IPS-NIHi7 (cell line): ENCODE data around the gene WWP2.
"Not testable (repeated sequence)": the region's sequence is repeated elsewhere in the genome, so short reads cannot be mapped to it uniquely, and the experiment has no call there.

ENCODE experiments used
- DNase-seq: peaks from one replicate; pipeline ENCODE4 v3.0.0; 2012; ENCODE audit warnings: mixed read lengths; ENCODE audit errors: extremely low spot score

The WWP2 gene

DNA sequence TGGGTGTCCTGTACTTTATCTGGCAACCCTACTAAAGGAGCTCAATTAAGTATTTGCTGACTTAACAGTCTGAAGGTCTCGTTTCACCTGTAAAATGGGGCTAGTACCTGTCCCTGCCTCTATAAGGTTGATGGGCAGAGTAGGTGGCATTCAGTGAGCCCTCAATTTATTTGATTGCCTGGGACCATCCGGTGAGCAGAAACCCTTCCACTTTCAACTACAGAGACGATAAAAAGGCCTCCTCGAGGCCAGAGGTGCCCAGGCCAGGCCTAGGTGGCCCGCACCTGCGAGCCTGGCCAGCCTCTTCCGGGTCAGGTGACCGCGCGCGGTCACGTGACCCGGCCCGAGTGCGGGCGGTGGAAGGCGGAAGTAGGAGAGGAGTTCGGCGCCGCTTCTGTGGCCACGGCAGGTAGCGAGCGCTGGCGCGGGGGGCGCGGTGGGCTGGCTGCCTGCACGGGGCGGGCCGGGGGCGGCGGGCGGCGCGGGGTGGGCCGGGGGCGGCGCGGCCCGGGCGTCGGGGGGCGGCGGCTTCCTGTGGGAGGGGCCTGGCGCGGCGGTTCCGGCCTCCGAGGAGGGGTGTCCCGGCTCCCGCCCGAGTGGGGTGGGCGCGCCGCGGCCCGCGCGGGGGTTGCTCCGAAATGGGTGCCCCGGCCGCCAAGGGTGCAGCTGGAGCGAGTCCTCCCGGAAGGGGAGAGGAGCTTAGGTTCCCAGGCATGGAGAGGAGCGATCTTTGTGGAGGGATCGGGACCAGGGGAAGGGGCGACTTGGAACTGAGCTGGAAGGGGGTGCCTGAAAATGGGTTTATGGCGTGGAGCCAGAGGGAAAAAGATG, at the start of gene WWP2:
WWP2 (plus strand) TSS at position 350 of the 831 bp plus-strand sequence. CDS start 24,679 bp downstream, outside the sequence.
- peak; percentile 92 for DNase-seq

DNA sequence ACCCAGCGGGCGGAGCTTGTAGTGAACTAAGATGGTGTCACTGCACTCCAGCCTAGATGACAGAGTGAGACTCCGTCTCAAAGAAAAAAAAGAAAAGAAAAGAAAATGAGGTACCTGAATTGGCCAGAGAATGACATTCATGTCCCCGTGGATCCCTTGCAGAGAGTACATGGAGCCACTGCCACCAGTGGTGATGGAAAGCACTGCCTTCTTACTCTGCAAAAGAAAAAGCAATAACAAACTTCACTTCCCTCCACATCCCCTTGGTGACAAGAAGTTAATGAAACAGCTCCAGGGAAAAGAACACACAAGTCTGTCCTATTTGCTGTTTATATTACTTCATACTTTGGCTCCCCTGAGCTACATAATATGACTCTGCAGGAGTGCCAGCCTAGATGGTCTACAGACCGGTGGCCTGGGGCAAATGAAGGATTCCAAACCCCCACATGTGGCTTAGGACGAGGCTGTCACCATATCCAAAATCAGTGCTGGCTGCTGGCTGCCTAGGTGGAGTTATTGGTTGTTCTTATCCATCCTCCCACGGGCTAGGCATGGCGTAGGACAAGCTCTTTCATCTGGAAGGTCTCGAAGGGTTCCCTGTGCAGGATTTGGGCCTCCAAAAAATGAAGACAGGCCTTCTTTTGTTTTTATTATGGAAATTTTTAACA, 49.1 kb upstream of the WWP2 start:
- DNase-seq = no peak

DNA sequence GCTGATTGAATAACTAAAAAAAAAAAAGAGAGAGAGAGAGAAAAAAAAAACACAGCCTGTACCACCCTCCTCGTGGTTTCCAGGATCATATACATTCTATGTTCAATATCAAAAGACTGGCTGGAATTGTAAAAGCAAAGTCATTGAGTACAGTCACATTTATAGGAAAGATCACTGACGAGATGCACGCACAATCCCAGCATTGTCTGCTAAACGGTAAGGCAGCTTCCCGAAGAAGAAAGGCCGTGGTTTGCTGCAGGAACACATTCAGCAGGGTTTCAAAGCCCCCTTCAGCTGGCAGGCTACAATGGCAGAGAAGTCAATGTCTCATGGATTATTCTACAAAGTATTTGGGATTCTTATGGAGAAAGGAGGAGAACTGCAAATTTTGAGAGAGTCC, 45.1 kb upstream of the WWP2 start:
- no peak for DNase-seq

DNA sequence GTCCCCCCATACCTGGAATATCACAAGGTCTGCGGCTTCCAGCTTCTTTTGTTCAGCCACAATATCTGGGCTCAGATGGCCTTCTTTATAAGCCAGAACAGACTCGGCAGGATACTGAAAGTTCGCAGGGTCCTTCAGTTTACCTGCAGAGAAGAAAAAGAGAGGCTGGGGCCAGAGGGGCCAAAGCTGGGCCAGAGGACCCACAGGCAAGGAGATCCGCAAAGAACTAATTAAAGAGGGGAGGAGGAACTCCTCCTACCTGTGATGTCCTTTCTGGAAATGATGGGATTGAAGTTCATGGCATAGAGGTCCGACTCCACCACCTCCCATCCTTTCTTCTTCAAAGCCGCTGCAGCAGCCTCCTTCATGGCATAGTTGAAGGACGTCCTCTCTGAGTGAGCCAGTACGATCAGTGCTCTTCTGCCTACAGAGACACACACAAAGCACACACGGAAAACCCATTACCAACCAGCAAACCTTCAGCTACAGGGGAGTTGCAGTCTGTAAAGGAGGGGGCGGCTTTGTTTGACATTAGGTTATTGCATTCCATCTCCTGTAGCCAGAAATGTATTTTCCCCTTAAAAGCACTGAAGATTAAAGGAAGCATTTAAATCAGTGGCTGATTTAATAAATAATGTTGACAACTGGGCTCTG, 43.9 kb upstream of the WWP2 start:
- DNase-seq = no peak

DNA sequence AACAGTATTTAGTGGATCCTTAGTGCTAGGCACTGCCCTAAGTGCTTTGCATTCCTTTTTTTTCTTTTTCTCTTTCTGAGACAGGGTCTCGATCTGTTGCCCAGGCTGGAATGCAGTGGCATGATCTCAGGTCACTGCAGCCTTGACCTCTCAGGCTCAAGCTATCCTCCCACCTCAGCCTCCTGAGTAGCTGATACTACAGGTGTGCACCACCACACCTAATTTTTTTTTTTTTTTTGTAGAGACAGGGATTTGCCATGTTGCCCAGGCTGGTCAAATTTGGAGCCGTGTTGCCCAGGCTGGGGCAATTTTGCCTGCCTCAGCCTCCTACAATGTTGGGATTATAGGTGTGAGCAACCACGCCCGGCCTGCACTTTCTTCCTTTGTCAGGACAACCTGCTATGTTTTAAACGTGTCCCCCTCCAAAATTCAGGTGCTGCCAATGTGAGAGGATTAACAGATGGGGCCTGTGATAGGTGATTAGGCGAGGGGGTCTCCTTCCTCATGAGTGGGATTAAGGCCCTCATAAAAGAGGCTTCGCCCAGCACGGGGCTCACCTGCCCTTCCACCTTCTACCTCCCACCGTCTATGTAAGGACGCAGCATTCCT, 41.2 kb upstream of the WWP2 start:
- DNase-seq = no peak

DNA sequence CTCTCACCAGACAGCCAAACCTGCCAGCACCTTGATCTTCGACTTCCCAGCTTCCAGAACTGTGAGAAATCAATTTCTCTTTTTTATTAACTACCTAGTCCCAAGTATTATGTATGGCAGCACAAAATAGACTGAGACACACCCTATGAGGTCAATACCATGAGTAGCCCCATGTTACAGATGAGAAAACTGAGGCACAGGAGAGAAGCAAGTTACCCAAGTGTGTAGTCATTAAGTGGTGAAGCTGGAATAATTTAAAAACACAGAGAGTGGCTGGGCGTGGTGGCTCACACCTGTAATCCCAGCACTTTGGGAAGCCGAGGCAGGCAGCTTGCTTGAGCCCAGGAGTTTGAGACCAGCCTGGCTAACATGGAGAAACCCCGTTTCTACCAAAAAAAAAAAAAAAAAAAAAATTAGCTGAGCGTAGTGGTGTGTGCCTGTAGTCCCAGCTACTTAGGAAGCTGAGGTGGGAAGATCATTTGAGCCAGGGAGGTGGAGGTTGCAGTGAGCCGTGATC, 40.6 kb upstream of the WWP2 start:
- no peak for DNase-seq

DNA sequence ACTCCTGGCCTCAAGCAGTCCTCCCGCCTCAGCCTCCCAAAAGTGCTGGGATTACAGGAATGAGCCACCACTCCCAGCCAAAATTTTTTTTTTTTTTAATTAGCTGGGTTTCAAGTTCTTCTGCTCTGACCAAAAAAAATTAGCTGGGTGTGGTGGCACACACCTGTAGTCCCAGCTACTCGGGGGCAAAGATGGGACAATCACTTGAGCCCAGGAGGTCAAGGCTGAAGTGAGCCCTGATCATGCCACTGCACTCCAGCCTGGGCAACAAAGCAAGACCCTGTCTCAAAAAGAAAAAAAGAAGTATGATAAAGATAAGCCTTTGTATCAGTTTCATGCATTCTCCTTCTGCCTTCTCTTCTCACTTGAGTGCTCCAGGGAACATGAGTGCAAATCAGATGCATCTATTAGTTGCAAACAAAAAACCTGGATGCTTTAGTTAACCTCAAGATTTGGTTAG, 37.7 kb upstream of the WWP2 start:
- DNase-seq = no peak

DNA sequence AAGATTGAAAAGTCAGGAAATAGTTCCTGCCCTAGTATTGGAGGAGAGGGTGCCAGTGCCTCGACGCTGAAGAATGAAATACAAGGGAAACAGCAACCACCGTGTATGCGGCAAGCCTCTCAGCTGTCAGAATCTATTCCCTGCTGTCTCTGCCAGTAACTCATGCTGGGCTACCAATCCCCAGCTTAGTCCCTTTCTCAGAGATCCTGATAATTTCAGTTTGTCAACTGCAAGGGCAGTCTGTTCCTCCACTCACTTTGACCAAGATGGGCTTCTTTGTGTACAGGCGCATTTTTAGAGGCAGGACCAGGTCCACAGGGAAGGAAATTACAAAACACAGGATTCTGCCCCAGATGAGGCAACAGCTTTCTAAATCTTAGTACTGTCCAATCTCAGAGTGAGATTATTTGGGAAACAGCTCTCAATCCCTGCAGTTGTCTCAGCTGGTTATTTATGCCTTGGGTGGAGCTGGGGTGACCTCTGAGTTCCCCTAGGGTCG, 37.1 kb upstream of the WWP2 start:
- DNase-seq = no peak

DNA sequence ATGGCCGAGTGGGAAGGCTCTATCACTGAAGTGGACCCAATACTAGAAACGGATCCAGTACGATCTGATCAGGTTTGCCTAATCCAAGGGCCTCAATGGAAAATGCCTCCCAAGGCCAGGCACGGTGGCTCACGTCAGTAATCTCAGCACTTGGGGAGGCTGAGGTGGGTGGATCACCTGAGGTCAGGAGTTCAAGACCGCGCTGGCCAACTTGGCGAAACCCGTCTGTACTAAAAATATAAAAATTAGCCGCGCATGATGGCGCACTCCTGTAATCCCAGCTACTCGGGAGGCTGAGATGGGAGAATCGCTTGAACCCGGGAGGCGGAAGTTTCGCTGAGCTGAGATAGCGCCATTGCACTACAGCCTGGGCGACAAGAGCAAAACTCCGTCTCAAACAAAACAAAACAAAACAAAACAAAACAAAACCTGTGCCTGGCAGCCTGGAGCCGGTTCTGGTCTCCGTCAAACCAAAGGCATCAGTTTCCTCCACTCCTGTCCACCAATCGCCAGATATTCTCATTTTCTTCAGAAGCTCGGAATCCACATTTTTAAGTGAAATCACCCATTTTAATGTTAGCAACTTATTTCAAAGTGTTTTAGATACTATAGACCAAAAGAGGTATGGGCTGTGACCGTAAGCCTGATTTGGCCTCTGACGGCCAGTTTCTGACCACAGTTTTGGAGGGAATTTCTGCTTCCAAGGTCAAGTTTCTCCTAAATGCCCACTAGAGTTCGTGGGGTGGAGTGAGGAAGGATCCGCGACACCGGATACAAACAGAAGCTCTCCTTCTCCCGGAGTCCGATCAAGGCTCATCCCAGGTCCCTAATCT, 36.4 kb upstream of the WWP2 start:
- DNase-seq = no peak

DNA sequence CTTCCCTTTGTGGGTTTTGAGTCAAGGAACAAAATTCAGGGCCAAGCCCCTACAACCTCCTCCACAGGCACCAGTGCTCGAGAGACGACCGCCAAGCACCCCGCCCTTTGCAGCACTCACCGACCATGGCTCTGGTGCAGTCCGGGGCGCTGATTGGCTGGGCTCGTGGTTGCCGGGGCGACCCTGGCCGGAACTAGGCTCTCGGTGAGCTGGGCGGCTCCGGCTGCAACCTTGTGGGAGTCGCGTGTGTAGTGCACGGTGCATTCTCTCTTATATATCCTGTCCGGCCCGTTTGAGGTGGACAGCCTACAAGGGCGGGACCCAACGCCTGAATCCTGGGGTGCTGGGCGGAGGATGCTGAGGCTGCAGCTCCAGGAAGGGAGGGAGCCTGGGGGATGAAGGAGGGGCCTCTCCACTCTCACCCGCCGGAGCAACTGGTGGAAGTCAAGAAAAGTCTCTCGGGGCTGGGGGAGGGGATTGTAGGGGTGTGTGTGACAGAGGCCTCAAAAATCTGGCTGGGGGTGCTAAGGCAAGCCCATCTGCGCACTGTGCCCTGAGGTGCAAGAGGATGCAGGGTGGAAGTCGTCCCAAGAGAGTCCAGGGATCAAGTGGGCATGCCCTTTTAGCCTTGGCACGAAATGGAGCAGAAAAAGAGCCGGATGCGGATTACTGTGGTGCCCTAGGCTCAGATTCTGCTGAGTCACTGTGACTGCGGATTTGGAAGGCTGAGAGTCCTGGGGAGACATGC, 35.6 kb upstream of the WWP2 start, which contains the start of gene NQO1:
NQO1 (minus strand) TSS at position 248 of the 748 bp plus-strand sequence; CDS start at position 127, 121 bp downstream.
- peak; percentile 98 for DNase-seq

DNA sequence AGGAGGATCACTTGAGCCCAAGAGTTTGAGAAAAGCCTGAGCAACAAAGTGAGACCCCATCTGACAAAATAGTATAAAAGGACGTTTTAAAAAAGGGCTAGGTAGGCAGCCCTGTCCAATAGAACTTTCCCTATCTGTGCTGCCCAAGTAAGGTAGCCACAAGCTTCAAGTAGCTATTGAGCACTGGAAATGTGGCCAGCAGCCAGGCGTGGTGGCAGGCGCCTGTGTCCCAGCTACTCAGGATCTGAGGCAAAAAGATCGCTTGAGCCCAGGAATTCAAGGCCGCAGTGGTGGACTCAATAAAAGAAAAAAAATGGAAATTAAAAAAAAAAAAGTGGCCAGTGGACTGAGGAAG, 34.2 kb upstream of the WWP2 start:
- DNase-seq = no peak

DNA sequence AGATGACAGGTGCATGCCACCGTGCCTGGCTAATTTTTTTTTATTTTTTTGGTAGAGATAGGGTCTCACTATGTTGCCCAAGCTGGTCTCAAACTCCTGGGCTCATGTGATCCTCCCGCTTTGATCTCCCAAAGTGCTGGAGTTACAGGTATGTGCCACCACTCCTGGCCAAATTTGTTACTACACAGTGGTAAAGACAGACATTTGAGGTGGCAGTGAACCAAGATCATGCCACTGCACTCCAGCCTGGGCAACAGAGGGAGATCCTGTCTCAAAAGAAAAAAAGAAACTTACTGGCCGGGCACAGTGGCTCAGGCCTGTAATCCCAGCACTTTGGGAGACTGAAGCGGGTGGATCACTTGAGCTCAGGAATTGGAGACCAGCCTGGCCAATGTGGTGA, 33.1 kb upstream of the WWP2 start:
- not testable (repeated sequence) for DNase-seq

DNA sequence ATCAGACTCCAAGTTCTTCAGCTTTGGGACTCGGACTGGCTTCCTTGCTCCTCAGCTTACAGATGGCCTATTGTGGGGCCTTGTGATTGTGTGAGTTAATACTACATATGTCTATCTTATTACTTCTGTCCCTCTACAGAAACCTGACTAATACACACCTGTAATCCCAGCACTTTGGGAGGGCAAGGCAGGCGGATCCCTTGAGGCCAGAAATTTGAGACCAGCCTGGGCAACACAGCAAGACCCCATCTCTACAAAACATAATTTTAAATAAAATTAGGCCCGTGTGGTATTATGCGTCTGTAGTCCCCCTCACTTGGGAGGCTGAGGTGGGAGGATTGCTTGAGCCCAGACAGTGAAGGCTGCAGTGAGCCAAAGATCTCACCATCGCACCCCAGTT, 30.9 kb upstream of the WWP2 start:
- DNase-seq = not testable (repeated sequence)

DNA sequence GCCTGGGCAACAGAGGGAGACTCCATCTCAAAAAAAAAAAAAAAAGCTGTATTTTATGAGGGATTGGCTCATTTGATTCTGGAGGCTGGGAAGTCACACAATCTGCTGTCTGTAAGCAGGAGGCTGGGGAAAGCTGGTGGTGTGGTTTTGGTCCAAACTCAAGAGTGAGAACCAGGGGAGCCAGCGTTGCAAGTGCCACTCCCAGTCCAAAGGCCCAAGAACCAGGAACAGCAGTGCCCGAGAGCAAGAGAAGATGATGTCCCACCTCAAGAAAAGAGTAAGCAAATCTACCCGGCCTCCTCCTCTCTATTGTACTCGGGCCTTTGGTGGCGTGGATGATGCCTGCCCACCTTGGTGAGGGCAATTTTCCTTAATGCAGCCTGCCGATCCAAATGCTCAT, 30.0 kb upstream of the WWP2 start:
- DNase-seq = no peak

DNA sequence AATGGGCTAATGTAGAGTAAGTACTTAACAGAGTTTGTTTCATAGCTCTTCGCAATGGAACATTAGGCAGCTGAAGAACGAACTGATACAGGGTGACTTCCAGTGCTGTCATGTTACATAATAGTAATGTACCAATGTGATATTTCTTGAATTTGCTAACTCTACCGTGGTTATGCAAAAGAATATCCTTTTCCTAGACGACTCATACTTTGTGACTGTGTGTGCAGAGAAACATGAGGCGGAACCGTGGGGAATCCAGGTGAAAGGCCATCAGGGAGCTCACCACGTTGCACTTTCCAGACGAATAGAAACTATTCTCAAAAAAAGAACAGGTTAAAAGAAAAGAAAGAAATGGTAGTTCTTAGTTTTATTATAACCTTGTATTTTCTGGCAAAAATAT, 20.6 kb upstream of the WWP2 start:
- DNase-seq = no peak

DNA sequence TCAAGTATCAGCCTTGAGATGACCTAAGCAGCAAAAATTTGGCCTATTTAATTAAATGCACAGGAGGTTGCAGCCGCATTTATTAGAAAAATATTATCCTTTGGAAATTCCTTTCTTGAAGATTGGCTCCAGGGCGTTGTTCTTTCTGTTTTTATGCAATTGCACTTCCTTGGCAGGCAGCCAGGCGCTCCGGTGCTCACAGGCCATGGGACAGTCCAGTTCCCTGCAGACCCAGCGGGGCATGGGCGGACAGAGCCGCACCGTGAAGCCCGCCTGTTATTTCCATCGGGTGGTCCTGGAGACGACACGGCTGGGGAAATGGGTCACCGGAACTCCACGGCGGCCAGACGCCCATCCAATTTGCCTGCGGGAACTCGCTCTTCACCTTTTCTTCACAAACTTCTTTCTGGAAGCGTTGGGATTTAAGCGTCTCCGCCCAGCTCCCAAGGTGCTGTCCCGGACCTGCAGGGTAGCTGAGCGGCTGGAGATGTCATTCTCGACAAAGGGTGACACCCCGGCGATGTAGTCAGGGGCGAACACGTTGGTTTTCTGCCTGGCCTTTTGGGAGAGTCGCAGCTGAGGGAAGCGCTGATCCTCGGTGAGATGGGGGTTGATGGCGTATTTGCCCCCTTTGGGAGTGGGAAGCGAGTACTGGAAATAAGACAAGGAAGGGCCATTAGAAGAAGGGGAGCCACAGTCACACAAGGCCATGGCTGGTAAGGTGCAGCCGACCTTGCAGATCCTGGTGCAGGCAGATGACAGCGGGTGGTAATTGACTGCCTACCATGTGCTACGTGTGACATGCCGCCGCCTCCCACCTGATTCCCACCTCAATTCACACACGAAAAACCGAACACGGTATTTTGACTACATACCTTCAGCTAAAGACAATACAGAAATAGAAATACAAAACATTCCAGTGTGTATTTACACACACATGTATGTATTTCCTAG, 19.9 kb upstream of the WWP2 start:
- DNase-seq = no peak

DNA sequence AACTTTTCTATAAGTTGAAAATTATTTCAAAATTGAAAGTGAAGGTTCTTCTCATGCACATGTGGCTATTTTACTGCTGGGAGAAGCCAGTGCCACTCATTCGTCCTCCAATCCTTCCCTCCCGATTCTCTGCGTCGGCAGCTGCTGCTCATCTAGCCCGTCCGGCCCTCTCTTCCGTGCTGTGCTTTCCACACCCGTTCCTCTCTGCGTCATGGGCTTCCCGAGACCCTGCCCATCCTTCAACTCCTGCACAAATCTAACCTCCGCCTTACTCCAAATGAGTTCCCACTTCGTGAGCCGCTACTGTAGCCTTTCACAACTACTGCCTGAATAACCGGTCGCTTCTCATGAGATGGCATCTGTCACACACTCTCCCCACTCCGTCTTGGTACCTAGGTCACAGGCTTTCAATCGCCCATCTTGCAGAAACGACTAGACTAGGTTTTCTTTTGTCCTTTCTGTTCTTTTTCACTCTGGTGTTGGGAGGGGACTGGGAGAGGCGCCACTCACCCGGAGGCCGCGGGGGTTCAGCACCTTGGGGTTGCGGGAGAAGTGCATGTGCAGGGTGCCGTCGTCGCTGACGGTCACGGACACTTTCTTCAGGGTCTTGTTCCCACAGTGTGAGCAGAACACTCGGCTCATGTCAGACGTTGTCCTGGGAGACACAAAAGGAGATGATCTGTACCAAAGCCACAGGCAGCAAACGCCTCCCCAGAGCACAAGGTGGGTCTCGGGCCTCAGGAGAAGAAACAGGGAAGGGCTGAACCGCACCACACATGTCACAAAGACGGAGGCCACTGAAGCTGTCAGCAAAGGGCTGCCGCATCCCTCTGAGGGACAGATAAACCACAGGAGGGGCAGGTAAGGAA, 17.5 kb upstream of the WWP2 start:
- DNase-seq = no peak

DNA sequence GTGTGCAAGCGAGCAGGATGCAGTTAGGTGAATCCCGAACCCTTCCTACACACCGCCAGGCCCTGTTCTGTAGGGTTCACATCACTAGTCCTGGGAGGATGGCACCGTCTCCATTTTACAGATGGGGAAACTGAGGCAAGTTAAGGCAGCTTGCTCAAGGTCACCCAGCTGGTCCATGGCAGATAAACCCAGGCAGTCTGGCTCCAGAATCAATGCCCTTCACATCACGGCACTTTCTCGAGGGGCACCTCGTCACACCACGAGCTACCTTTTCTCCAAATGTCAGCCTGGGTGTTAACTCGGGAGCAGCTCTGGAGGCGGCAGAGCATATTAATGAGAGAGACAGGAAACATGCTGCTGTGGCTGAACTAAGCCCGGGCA, 16.9 kb upstream of the WWP2 start:
- DNase-seq = no peak
